Neutrophil (primary cell): ENCODE data around the gene GFM1.

Source experiments
- H3K27ac ChIP-seq: fragments of 200-600 bp; sonication (generic); 2 replicates; pipeline ENCODE4 v1.5.1; 2016; ENCODE audit warnings: mild to moderate bottlenecking, moderate library complexity
- H3K27me3 ChIP-seq: fragments of 200-600 bp; sonication (generic); 2 replicates; pipeline ENCODE4 v1.6.0; 2016; ENCODE audit warnings: mild to moderate bottlenecking
- H3K36me3 ChIP-seq: fragments of 200-600 bp; sonication (generic); 2 replicates; pipeline ENCODE4 v1.5.1; 2017
- H3K4me1 ChIP-seq, 2 experiments: fragments of 200-600 bp in 1 of 2; sonication (generic) in 1 of 2; 1 replicate in 1 of 2; 2 replicates in 1 of 2; pipeline versions ENCODE4 v1.5.1 to v1.6.1; 2013 to 2016; ENCODE audit warnings: low read depth in 1 of 2, low read length in 1 of 2, mild to moderate bottlenecking in 1 of 2, moderate library complexity in 1 of 2; ENCODE audit not compliant: control insufficient read depth in 1 of 2, insufficient read depth in 1 of 2
- H3K4me3 ChIP-seq, 2 experiments: fragments of 200-600 bp in 1 of 2; sonication (generic) in 1 of 2; 1 replicate in 1 of 2; 2 replicates in 1 of 2; pipeline ENCODE4 v1.5.1; 2013 to 2016; ENCODE audit warnings: low read depth in 1 of 2, low read length in 1 of 2, mild to moderate bottlenecking in 1 of 2, moderate library complexity in 1 of 2
- H3K9me3 ChIP-seq: fragments of 200-600 bp; sonication (generic); 2 replicates; pipeline ENCODE4 v1.5.1; 2016
- CTCF ChIP-seq: fragments of 200-600 bp; sonication (generic); IDR thresholded peaks from 2 replicates; pipeline ENCODE4 v1.5.1; 2016; ENCODE audit warnings: antibody characterized with exemption

GFM1 gene

GRCh38 chr3:158631981-158632380 lies 12.3 kb upstream of the GFM1 start:
- no peak for TF ChIP-seq CTCF
- Histone ChIP-seq H3K4me3 (no peak overlapping the region), H3K36me3 (no peaks in the 10 kb centered on the region), H3K27me3 (no peaks in the 10 kb centered on the region), H3K4me1 (no peaks in the 10 kb centered on the region), H3K9me3 (no peaks in the 10 kb centered on the region), H3K27ac (no peak overlapping the region)

- Histone ChIP-seq H3K4me1 (peaks cover 0 to 14% of the 10 kb centered on the region in 2 experiments), H3K36me3 (no peaks in the 10 kb centered on the region), H3K9me3 (no peaks in the 10 kb centered on the region), H3K4me3 (no peak overlapping the region), H3K27me3 (no peaks in the 10 kb centered on the region), H3K27ac (no peak overlapping the region)
- TF ChIP-seq CTCF = no peak
These were observed 3.7 kb upstream of the GFM1 start for GRCh38 chr3:158640646-158641045.

GRCh38 chr3:158642005-158642404 lies 2.3 kb upstream of the GFM1 start:
- no peaks in the 10 kb centered on the region for H3K9me3 ChIP-seq
- no peak overlapping the region for H3K27ac ChIP-seq
- H3K27me3 ChIP-seq = no peaks in the 10 kb centered on the region
- peaks cover 0 to 14% of the 10 kb centered on the region in 2 experiments for H3K4me1 ChIP-seq
- H3K36me3 ChIP-seq = no peaks in the 10 kb centered on the region
- no peak overlapping the region for H3K4me3 ChIP-seq
- no peak for TF ChIP-seq CTCF

- H3K4me3 ChIP-seq = no peak overlapping the region
- H3K4me1 ChIP-seq = peaks cover 0 to 14% of the 10 kb centered on the region in 2 experiments
- H3K27me3 ChIP-seq = no peaks in the 10 kb centered on the region
- no peaks in the 10 kb centered on the region for H3K9me3 ChIP-seq
- TF ChIP-seq CTCF = no peak
- H3K36me3 ChIP-seq = no peaks in the 10 kb centered on the region
- H3K27ac ChIP-seq = no peak overlapping the region
These were observed 1.7 kb upstream of the GFM1 start for GRCh38 chr3:158642474-158643210.

- Histone ChIP-seq H3K36me3 (peaks cover 38% of the 10 kb centered on the region), H3K9me3 (no peaks in the 10 kb centered on the region), H3K27ac (no peak overlapping the region), H3K27me3 (no peaks in the 10 kb centered on the region), H3K4me1 (peaks cover 0 to 6% of the 10 kb centered on the region in 2 experiments), H3K4me3 (no peak overlapping the region)
- no peak for TF ChIP-seq CTCF
These were observed 5.5 kb downstream of the GFM1 start for GRCh38 chr3:158649791-158650190.
